ENCODE measurements around the gene OTOR.

The OTOR gene

DNA sequence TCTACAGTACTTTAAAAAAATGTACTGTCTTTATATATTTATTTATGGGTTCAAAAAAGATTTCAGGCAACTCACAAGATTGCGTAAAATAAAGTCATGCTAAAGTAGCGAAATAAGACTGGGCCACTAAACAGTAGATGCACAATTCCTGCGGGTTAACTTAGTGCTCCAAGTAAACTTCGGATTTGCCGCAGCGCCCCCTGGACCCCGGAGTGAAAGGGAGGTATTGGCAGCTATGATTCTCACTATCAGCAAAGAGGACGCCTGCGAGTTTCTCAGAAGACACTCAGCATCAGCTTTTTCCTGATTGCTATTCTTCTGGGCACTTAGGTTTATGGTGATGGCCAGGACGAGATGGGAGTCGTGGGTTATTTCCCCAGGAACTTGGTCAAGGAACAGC is 1.4 kb downstream of the OTOR start:
- no peak for DNase-seq

DNA sequence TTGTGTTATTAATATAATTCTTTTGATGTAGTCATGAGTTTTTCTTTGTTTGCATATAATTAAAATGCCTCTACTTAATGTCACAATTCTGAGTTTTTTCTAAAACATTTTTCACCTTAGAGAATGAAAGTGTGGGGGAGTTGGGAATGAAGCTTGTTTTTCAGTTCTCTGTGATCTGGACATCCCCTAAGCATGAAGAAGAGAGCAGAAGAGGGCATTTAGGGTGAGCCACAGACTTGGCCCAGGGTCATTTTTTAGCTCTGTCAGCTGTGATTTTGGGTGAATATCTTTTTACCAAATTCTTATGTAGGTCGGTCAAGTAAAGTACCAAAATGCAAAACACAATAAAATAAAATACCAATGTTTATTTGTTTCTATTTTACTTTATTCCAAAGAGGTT is 3.9 kb downstream of the OTOR start:
- no peak for DNase-seq

DNA sequence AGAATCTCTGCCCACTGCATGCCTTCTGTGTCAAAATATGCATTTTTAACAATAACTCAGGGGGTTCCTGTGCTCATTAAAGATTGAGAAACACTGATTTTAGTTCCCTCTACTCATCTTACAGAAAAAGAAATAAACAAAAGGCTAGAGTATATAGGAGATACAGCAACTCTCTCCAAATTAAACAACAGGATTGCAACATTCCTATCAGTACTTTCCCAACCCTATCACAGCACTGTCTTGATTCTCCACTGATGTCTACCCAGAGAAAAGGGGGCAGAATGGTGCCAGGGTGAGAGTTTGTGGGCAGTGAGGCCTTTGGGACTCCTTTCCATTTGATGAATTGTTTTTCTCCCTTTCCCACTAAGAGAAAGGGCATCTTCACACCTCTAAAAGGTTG is 4.7 kb downstream of the OTOR start:
- DNase-seq: no peak

DNA sequence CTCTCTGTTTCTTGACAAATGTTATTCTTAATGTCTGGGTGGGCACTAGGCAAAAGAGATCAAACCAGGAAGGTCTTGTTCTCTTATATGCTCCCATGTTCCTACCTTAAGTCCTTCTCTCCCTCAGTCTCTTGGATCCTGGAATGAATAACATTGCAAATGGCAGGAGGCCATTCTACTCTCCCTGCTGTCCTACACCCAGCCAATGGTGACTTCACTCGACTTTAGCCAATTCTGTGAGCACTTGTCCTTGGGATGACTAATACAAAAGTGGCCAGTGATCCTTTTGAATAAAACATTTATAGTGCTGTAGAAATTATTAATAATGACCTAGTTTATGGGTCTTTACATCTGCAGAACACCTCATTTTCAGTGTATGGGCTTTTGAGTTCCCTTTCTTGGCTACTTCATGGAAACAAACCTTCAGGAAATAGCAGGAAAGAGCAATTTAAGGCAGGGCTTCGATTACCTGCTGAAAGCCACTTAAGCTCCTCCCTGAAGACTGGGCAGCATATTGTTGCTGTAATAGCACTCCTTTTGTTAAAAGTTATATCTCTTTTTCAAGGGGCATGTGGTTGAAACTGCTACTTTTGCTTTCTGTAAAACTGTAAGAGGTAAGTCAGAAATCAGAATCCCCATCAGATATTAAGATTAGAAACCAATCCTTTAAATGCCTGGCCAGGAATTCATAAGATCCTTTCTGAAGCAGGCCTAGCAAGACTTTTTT is 10.5 kb downstream of the OTOR start:
- DNase-seq: no peak

DNA sequence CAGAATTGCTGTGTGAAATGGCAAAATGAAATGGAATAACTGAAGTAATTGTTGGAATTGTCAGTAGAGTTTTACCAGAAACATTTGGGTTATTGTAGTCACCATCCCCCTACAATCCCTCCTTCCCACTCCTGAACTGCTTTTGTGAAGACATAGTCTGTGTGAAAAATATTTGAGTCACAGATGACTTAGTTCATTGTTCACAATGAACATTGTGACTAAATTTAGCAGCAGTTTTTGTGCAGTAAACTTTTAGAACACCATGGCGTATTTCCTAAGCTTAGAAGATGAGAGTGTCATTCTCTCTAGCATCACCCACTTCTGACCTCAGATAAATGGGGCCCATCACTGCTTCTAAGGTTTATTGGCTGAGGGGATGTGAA is 11.0 kb downstream of the OTOR start:
- DNase-seq: no peak

DNA sequence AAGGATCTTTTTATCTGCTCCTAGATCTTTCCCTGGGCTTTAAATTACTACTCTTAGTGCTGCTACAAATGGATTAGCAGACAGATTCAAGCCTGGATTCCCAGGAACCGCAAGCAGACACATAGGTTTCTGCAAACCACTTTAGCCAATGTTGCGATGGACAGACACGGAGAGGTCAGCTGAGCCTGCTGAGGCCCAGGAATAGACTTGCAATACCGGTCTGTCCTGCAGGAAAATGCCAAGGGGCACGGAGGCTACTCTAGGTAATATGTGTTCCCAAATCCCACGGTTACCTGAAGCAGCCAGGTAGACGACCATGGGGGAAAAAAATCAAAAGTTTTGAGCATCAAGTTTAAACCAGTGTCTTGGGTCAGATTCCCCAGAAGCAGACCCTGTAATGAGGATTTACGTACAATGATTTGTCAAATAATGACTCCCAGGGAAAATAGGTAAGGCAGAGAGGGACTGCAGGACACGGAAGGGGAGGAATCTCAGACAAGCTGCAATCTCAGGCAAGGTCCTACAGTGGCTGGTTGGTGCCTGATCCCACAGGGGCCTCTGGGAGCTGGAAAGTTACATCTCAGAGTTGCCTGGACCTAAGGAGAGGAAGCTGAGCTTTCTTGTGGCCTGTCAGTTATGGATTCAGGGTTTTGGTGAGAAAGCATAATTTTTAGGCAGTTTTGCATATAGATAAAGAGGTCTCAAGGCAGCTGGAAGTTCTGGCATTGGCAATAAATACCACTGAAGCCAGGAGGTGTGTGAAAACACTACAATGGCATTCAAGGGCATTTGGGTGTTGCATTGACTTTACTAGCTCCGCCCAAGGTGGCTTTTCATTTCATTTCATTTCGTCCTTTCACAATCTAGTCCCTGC is 12.5 kb downstream of the OTOR start:
- DNase-seq: no peak

DNA sequence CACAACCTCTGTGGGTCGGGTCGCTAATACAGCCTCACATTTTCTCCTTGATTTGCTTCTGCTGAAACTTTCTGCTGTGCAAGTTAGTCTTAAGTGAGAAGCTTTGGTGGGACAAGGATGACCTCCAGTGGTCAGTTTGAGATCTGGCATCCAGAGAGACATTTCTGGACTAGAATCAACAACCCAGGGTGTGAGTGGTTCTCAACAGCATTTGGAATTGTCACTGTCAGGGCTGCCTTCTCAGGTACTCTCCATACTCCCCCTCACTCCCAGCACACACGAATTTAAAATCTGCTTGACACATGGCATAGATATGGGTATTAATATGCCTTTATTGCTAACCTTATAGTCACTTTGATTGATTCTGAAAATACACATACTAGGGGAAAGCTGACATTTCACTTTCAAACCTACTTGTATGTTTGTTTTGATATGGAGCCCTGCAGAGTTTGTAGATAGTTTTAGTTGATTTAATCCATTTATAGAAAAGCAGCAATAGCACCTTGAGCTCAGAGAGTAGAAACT is 13.2 kb downstream of the OTOR start:
- DNase-seq: peak; percentile 69 to 74 (median 72)

DNA sequence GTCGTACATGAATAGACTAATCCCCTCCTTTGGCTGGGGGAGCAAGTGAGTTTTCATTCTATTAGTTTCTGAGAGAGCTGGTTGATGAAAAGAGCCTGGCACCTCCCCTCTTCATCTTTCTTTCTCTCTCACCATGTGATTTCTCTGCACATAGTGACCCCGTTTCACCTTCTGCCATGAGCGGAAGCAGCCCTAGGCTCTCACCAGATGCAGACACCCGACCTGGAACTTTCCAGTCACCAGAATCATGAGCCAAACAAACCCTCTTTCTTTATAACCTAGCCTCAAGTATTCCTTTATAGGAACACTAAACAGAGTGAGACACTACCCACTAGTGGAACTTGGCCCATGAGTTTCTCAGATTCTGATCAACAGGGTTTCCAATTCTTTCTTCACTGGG is 16.4 kb downstream of the OTOR start:
- no peak for DNase-seq

DNA sequence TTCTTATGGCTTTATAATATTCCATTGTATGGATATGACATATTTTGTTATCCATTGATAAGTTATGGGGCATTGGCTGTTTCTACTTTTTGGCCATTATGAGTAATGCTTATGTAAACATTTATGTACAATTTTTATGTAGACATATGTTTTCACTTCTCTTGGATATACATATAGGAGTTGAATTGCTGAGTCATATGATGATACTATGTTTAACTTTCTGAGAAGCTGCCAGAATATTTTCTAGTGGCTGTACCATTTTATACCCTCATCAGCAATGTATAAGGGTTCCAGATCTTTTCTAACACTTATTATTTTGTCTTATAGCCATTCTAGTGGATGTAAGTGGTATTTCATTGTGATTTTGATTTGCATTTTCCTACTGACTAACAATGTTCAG is 23.1 kb downstream of the OTOR start:
- no peak for DNase-seq

DNA sequence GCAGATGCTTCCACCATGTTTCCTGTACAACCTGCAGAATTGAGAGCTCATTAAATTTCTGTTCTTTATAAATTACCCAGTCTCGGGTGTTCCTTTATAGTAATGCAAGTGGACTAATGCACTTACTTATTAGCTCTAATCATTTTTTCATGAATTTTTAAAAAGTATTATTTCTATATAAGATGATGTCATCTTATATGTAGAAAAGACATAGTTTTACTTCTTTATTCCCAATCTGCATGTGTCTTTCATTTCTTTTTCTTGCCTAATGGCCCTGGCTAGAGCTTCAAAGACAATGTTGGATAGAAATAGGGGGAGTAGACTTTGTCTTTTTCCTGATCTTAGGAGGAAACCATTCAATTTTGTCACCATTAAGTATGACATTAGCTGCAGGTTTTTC is 27.8 kb downstream of the OTOR start:
- DNase-seq: no peak

DNA sequence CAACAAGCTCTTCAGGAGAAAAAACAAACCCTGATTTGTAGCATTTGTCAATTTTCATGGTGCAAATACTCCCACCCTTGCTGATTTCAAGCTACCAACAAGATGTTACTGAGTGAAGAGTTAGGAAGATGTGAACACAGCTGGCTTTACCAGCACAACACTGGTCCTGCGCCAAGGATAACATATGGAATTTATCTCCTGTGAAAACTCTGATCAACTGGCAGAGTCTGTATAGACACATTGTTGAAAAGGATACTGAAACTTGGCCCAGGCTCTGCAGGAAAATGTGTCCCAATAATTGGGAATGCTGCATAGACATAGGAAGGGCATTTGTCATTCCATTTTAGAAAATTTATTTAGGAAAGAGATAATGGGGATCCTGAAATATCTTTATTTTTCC is 29.0 kb downstream of the OTOR start:
- no peak for DNase-seq

DNA sequence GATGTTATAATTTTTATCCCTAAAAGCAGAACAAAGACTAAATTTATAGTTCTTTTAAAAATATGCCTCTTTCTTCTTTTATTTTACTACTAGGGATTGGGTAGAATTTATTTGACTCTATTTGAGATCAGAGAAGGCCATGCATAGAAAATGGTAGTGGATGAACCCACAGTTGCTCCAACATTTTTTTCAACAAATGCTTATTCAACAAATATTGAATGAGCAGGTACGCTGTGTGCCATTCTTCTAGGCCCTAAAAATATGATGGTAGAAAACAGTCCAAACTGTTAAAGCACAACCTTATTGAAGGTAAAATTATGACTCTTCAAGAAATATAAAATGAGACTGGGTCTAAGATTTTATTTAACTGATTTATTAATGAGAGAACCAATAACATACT is 30.0 kb downstream of the OTOR start:
- no peak for DNase-seq

DNA sequence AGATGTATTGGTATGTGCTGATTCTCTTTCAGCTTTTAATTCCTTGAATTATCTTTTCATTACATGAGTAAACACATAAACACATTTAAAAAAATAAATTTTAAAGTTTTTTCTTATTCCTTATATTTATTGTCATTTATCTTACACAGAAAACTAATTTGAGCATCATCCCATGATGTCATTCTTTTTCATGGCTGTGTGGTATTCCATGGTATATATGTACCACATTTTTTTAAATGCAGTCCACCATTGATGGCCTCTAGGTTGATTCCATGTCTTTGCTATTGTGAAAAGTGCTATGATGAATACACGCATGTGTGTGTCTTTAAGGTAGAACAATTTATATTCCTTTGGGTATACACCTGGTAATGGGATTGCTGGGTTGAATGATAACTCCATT is 33.3 kb downstream of the OTOR start:
- no peak for DNase-seq

DNA sequence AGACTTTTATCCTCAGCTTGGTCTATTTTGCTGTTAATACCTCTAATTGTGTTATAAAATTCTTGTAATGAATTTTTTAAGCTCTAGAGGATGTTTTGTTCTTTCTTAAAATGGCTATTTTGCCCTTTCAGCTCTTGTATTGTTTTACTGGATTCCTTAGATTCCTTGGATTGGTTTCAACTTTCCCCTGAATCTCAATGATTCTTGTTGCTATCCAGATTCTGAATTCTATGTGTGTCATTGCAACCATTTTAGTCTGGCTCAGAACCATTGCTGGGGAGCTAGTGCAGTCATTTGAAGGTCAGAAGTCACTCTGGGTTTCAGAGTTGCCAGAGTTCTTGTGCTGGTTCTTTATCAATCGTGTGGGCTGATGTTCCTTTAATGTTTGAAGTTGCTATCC is 37.1 kb downstream of the OTOR start:
- DNase-seq: no peak

All from suppressor macrophage (primary cell).